GM19455 (cell line): ENCODE results near the gene MIEF1.
"Not testable (repeated sequence)": the region's sequence is repeated elsewhere in the genome, so short reads cannot be mapped to it uniquely, and the experiment has no call there.

Experiments
- ATAC-seq: cut with Tn5 transposase; IDR thresholded peaks from one replicate; pipeline ENCODE4 v1.9.1; 2021; ENCODE audit not compliant: unreplicated experiment

The MIEF1 gene

DNA sequence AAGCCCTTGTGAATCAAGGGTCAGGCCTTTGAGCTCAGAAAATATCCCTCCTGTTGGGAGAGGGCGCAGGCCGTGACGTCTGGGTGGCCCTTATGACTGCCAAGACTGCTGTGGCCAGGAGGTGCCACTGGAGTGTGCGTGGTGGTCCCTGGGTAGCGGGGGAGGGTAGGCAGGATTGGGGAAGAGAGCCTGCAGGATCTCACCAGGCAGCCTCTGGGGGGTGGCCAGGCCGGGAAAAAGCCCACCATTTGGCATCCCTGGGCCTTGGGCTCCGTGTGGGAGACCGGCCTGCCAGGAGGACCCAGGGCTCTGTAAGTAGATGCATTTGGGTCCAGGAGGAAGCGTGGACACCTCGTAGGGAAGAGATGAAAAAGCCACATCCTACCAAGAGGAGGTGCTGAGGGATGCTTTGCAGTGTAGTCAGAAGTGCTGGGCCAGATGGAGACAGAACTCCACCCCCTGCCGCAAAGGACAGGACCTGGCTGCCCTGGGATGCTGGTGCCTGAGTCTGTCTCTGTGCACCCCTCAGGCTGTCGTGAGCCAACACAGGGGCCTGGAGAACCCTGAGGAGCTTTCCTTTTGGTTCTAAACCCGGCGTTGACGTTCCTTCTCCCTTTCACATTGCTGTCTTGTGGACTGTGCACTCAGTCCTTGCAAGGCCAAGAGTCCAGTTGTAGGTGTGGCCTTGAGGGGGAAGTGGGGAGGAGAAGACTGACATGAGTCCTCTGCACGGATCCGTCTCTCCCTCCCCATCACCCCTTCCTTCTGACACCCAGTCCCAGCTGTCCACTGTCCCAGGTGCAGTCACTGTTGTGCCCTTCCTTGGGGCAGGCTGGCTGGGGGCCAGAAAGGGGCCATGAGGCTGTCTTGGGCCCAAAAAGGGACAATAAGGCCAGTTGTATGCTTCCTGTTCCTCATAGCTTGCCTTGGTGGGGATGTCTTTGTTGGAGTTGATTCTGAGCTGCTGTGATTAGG, 12.7 kb upstream of the MIEF1 start:
- ATAC-seq = no peak

DNA sequence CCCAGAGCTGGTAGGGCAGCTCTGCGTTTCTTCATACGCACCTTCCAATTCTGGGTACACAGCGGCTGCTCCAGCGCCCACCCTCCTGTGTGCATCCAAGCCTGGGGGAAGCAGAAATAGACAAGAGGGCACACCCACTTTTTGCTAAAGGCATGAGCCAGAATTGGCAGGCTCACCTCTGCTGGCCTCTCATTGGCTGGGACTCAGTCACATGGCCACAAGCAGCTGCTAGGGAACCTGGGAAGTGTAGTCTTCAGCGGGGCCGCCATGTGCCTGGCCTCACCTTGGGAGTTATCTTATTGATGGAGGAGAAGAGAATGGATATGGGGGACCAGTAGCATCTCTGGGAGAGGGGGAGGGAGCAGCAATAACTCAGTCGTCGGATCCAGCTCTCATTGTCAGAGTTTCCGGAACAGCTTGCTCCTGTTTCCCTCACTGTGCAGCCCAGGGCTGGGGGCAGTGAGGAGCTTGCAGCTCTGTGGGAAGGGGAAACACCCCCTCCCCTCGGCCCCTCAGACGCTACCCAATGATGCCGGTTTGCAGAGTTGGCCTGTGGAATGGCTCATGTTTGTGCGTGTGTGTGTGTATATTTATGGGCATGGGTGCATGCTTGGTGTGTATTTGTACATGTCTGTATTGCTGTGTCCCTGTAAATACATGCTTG, 11.8 kb upstream of the MIEF1 start:
- no peak for ATAC-seq

DNA sequence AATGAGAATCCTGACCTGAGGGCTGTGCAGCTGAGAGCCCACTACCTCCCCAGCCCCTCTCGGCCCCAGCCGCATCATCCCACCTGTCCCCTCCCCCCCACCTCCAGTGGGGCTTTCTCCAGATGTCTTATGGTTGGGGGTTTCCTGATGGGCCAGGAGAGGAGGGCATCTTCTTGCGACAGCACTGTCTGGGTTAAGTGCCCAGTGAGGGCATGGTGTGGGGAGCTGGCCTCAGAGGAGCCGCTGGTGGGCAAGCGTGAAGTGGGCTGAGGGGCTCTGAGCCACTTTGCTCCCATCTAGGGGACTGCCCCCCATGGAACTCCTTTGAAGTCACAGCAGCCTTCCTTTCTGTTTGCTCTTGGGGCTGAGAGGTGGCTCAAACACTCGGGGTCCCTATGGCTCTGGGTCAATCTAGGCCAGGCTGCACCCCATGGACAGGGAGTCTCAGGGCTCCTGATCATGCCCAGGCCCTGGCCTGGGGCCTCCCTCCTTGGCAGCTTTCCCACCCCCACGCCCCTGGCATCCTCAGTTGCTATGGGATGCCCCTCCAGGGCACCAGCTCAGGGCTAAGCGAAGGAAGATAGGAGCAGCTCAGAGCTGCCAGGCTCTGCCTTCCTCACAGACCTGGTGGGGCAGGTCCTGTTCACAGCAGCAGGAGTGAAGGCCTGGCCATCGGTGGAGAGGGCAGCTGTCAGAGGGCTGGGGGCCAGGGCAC, 11.0 kb upstream of the MIEF1 start:
- no peak for ATAC-seq

DNA sequence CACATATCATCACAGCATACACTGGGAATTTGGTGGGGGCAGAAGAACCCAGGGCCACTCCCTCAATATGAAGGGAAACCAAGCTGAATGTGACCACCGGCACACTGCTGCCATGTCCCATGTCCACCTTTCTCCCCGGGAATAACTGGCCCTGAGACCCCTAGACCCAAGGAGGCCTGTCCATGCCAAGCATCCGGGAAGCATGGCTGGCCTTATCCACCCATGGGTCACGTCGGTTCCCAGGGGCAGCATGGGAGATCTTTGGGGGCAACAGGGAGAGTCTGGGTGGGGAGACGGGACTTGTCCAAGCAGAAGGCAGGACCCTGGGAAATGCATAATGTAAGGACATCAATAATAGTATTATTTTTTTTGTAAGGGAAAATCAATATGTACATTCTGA, 10.4 kb upstream of the MIEF1 start:
- no peak for ATAC-seq

DNA sequence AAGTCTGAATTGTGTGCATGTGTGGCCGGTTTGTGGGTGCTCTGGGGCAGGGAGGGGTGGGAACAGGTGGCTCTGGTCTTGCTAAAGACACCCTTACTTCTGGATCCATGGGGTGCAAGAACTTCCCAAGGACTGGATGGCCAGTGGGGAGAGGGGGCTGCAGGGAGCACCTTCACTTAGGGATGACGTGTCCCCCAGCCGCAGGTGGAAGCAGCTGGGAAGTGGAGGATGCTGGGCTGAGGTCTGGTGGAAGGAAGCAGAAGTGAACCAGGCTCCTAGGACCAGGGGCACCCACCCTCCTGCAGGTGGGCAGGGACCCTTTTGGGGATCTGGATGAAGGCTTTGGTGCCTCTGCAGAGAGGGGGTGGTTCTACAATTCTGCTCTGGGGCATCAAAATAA, 9.9 kb upstream of the MIEF1 start:
- no peak for ATAC-seq

DNA sequence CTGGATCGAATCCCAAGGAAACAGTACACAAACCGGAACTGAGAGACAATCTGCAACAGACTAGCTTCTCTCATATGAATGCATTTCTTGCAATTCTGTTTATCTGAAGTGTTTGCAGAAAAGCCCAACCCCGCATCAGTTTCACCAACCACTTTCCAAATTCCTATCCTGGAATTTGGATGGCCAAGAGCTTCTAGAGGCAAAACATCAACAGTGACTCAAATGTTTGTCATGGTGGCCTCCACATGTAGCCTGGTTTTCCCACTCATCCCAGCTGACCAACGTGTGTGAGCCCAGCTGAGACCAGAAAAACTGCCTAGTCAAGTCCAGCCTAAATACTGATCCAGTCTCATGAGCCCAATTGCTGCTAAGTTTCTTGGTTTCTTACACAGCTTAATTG, 8.3 kb upstream of the MIEF1 start:
- no peak for ATAC-seq

DNA sequence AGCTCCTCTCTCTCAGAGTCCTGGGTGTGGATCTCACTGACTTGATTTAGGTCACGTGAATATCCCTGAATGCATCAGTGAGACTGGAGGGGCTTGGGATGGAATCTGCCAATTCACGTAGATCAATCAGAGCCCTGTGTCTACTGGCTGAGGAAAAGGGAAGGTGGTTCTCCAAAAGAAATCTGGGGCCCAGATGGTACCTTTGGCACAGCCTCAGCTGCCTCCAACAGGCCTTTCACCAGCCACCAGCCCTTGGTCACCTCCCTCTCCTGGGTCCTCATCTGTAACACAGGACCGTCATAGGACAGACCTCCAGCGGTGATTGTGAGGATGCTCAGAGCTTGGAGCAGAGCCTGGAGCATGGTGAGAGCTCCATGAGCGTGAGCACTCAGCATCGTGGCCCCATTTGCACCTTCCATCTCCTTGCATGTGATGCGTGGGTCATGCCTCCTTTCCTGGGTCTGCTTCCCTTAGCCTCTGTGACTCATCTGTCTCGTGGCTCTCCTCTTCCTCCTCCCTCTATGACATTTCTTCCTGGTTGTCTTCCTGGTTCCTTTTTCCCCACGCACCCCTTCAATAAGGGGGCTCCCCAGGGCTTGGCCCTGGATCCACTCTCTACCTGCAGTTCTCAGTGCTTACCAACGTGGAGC, 7.5 kb upstream of the MIEF1 start:
- no peak for ATAC-seq

DNA sequence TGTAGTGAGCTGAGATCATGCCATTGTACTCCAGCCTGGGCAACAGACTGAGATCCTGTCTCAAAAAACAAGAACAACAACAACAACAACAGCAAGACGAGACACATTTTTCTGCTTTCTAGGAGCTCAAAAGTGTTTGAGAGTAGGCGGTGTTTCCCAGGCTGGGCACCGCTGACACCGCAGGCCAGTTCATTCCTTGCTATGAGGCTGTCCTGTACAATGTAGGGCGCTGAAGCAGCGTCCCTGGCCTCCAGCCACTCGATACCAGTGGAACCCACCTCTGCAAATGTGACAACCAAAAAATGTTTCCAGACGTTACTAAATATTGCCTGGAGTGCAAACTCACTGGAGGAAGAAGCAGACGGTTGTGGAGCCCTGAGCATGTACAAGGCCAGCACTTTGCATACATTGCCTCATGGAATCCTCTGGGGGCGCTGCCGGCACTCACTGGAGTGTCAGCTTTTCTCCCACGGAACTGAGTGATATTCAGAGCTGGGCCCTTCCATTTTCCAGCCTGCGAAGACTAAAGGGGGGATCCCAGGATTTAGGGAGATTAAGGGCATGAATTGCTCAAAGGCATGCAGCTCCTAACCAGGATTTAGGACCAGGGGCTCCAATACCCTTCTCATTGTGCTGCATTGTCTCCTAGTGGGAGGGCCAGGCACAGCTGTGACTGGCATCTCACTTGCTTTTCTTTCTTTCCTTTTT, 5.8 kb upstream of the MIEF1 start:
- no peak for ATAC-seq

DNA sequence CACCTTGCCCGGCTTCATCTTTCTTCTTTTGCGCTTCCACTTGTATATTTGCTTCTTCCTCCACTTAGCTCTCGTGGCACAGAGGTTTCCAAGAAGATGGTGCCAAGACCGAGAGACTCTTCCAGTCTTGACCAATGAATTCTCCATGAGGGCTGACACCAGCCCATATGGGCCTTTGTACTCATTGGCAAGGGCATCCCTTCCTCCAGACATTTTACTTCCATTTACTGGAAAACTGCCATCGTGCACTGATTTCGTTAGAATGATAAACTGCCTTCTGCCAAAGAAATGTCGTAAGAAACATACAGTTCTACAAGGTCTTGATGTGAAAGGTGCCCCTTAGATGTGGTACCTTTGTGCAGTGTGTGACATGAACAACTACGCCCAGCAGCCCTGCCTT, 4.7 kb upstream of the MIEF1 start:
- ATAC-seq = no peak

DNA sequence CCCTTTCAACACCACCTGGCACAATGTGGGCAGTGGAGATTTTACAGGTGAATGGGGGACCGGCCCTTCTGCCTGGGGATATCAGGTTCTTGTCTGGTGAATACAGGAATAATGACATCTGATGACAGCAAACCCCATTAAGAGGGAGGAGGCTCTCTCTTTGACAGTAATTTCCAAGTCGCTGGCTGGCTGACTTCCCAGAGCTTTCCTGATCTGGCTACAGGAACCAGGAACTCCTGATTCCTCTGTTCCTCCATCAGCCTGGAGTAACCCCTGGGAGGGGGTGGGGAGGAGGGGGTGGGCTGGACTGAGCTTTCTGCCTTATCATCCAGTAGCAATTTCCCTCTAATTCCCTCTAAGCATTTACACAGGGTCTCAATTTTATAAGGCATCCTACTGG, 3.7 kb upstream of the MIEF1 start:
- no peak for ATAC-seq

DNA sequence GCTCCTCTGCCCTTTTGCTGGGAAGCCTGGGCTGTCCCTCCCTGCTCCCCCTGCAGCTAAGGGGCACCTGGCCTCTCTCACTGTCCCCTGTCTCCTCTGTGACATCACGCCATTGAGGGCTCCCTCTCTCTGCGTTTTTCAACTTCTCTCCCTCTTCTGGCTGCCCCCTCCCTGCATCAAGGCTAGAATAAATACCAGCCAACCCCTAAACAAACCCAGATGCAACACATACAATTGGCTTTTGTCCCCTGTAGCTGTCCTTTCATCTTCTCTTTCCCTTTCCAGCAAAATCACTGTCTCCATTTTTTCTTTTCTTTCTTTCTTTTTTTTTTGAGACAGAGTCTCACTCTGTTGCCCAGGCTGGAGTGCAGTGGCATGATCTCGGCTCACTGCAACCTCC, 3.3 kb upstream of the MIEF1 start:
- ATAC-seq = no peak

DNA sequence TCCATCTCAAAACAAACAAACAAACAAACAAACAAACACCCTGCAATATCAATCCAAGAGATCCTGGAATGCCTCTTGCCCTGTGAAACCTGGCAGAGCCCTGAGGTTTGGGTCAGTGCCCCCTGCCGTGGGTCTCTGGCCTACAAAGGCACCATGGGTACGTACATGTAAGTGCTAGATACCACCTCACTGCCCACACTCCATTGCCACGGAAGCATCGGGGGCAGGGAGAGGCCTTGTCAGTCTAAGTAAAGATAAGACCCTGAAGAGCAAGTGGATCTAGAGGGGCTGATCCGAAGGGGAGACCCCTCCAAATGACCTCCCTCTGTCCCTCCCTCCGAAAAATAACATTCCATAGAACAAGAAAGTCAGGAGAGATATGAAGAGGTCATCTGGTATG, 2.0 kb upstream of the MIEF1 start:
- ATAC-seq = no peak

DNA sequence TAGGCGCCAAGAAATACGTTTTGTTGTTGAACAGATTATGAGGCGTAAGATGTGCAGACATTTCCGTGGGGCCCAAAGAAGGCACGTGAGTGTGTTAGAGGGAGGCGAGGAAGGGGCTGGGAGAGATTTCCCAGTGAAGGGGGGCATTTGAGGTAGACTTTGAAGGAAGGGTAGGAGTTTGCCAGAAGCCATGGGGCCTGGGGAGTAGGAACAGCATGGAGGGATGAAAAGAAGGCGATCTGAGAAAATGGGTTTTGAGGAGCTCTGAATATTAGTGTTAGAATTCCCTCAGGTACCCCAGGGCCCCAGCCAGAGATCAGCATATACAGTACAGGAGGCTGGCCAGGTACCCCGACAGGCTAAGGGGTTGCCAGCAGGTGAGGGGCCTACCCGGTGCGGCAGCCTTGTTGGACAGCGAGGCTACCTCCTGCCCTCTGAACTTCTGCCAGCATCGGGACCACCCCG, 414 bp upstream of the MIEF1 start:
- ATAC-seq = peak; percentile 25

DNA sequence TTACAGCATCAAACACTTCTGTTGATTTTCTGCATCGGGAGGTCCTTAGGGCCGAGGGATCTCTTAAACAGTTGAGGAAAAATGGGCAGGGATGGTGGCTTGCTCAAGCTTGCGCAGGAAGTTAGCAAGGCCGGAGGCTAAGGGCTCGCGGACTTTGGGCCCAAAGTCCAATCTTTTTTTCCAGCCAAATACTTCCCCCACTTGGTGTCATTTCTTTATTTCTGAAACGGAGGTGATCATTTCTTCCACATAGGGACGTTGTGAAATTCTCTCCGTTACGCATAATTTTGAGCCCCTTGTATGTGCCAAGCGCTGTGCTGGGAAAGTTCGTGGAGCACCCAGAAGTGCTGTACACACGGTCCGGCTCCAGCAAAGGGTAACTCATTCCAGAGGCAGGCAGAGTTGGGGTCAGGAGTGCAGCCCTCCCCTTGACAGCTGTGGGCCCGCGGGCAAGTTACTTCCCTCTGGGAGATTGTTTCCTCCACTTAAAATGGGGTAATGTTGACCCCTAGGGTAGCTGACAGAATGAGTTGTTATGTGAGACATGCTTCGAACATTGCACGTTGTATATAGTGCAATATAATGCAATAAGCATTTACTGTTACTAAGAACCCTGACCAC, 809 bp downstream of the MIEF1 start:
- ATAC-seq = no peak

DNA sequence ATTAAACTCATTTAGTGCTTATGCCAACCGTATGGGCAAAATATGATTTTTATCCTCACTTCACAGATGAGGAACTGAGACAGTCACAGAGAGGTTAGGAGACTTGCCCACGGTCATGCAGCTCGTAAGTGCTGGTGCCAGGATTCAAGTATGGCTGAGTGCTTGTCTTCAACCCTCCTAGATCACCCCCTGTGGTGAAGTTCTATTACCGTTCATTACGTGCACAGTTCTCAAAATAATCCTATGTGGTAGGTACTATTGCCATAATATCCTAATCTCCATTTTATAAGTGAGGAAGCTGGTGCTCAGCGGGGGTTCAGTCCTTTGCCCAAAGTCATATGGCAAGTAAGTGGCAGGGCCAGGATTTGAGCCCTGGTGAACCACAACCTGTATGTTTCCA, 1.5 kb downstream of the MIEF1 start:
- no peak for ATAC-seq

DNA sequence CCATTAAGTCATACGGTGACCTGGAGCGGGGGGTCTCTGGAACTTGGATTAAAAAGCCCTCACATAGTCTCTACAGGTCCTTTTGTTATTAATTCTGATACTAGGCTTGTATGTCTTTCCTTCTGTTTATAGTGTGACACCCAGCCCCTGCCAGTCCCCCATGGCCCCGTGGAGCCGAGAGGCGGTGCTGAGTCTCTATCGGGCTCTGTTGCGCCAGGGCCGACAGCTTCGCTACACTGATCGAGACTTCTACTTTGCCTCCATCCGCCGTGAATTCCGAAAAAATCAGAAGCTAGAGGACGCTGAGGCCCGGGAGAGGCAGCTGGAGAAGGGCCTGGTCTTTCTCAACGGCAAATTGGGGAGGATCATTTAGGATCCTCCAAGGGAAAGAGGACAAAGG, 2.0 kb downstream of the MIEF1 start:
- ATAC-seq = no peak

DNA sequence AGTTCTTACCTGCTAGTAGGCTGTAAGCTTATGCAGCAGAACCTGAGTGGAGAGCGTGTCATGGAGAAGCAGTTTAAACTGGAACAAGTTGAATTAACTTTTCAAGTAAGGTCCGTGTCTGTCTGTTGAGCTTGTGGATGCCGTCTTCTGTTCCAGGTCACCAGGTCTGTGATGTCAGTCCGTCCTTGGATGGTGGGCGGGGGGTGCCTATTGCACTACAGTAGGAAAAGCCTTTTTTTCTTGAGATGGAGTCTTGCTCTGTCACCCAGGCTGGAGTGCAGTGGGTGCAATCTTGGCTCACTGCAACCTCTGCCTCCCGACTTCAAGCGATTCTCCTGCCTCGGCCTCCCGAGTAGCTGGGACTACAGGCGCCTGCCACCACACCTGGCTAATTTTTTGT, 4.9 kb downstream of the MIEF1 start:
- ATAC-seq = not testable (repeated sequence)

DNA sequence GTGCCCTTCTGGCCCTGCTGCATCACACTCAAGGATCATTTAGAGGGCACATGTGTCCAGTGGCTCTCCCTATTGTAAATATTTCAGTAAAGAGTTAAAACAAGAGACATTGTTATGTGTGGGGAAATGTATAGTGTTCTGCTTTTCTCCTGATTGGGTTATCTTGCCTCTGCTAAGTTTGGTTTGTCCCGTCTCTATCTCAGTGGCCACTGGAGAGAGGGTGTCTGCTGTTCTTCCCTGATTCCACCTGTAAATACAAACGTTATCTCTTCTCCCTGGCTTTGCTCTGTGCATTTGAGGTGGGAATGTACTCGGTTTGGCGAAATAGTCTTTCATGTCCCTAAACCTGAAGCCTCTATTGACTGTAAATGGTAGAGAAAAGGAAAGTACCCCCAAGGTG, 6.3 kb downstream of the MIEF1 start:
- ATAC-seq = no peak

DNA sequence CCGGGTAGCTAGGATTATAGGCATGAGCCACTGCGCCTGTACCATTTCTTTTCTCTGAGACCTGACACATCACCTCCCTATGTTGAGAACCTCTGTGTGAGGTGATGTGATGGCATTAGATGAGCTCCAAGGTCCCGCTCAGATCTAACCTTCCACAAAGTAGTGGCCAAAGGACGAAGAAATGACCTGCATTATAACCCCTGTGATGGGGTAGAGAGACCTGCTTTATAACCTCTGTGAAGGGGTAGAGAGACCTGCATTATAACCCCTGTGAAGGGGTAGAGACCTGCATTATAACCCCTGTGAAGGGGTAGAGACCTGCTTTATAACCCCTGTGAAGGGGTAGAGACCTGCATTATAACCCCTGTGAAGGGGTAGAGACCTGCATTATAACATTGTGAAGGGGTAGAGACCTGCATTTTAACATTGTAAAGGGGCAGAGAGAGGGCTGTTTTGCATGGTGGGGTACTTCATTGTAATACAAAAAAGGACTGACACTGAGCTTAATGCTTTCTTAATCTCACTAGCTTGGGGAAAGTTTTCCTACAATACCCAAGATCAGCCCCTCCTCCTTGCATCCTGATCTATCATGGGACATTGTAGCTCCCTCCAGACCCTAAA, 8.5 kb downstream of the MIEF1 start:
- no peak for ATAC-seq

DNA sequence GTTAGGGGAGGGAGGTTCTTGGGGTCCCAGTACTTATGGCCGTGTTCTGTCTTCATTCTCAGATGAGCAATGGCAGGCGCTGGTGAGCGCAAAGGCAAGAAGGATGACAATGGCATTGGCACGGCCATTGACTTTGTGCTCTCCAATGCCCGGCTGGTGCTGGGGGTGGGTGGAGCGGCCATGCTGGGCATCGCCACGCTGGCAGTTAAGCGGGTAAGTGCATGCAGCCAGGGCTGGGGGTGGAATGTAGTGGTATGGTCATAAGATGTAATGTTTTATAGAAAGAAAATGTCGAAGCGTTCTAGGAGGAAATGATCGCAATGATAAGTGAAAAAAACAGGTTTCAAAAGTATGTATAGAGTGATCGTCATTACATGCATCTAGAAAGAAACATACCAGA, 9.1 kb downstream of the MIEF1 start:
- ATAC-seq = no peak
